ENCODE data around the gene GSTA5. TPM values are rescaled to one million over a fixed set of nuclear protein-coding genes. Genes with fewer than 3 reads are reported as not detected.
"Not testable (repeated sequence)": the region's sequence is repeated elsewhere in the genome, so short reads cannot be mapped to it uniquely, and the experiment has no call there.

GSTA5 gene
- total RNA-seq, 1 experiment from 2014 or later, result not detected

GRCh38 chr6:52868899-52869298 lies 28.3 kb upstream of the GSTA5 start:
- H3K4me3 ChIP-seq (replicated peaks in 1 of 2; ENCODE audit: low read depth in 1 of 2, low read length in 2 of 2), result not testable (repeated sequence)

GRCh38 chr6:52868240-52868639 lies 27.6 kb upstream of the GSTA5 start:
- ATAC-seq, result no peak
- Histone ChIP-seq H2AFZ (ENCODE audit: low read depth, low read length, poor library complexity, severe bottlenecking) (no peak overlapping the region), H3K27me3 (ENCODE audit: insufficient read depth, low read length) (no peaks in the 10 kb centered on the region; the same call in 1 of the 2 replicates), H3K4me2 (ENCODE audit: low read length) (no peak overlapping the region), H3K4me1 (ENCODE audit: control insufficient read depth in 1 of 2, insufficient read depth in 2 of 2, low read length in 2 of 2) (no peaks in the 10 kb centered on the region), H3K9me2 (ENCODE audit: insufficient read depth) (no peaks in the 10 kb centered on the region), H3K27ac (ENCODE audit: low read depth, low read length) (no peak overlapping the region), H3K4me3 (replicated peaks in 1 of 2; ENCODE audit: low read depth in 1 of 2, low read length in 2 of 2) (no peak overlapping the region), H3K79me2 (ENCODE audit: insufficient read depth, low read length) (no peaks in the 10 kb centered on the region), H3K9ac (ENCODE audit: low read length) (no peak overlapping the region), H3K36me3 (ENCODE audit: control insufficient read depth in 1 of 2, insufficient read depth in 2 of 2, low read length in 2 of 2) (no peaks in the 10 kb centered on the region), H4K20me1 (ENCODE audit: insufficient read depth) (no peaks in the 10 kb centered on the region), H3K9me3 (ENCODE audit: control insufficient read depth in 1 of 2, insufficient read depth in 1 of 2, low read depth in 1 of 2, low read length in 2 of 2) (no peaks in the 10 kb centered on the region)
- intact Hi-C loops (cut with micrococcal nuclease), result no loop called here
- CTCF ChIA-PET, result no interaction called here
- RAD21 ChIA-PET (ENCODE audit: low non-redundant PET in 1 of 2, low total read pairs in 2 of 2, uncharacterized antibody in 2 of 2, unreplicated experiment in 2 of 2), result no interaction called here
- TF ChIP-seq CTCF (IDR thresholded peaks at IDR 0.05 in 2 of 3, conservative IDR thresholded peaks at IDR 0.05 in 1 of 3; ENCODE audit: borderline replicate concordance in 1 of 3, insufficient read depth in 1 of 3, low read depth in 2 of 3, low read length in 2 of 3) (no peak), ELF1 (IDR thresholded peaks at IDR 0.05; ENCODE audit: borderline replicate concordance, low read depth) (no peak), EGR1 (IDR thresholded peaks at IDR 0.05; ENCODE audit: low read depth) (no peak), CBX3 (IDR thresholded peaks at IDR 0.05; ENCODE audit: low read depth) (no peak), FOSL1 (IDR thresholded peaks at IDR 0.05; ENCODE audit: low read depth) (no peak), SIN3A (IDR thresholded peaks at IDR 0.05; ENCODE audit: low read depth) (no peak), EZH2phosphoT487 (IDR thresholded peaks at IDR 0.05; ENCODE audit: borderline replicate concordance) (no peak), ZNF274 (IDR thresholded peaks at IDR 0.05; ENCODE audit: low read depth, low read length) (no peak), ZFX (IDR thresholded peaks at IDR 0.05) (no peak)
- BruUV-seq (replicated peaks), result no TSS peak
- no peak for DNase-seq (ENCODE audit: low read depth, low spot score)
- POLR2A ChIA-PET, result no interaction called here

More at GRCh38 chr6:52868899-52869298, 28.3 kb upstream of the GSTA5 start:
- H3K9me2 ChIP-seq (ENCODE audit: insufficient read depth); BruUV-seq (replicated peaks); H3K27me3 ChIP-seq (ENCODE audit: insufficient read depth, low read length); H3K4me1 ChIP-seq (ENCODE audit: control insufficient read depth in 1 of 2, insufficient read depth in 2 of 2, low read length in 2 of 2); H2AFZ ChIP-seq (ENCODE audit: low read depth, low read length, poor library complexity, severe bottlenecking); POLR2A ChIA-PET; H4K20me1 ChIP-seq (ENCODE audit: insufficient read depth); H3K9ac ChIP-seq (ENCODE audit: low read length); H3K4me2 ChIP-seq (ENCODE audit: low read length); H3K36me3 ChIP-seq (ENCODE audit: control insufficient read depth in 1 of 2, insufficient read depth in 2 of 2, low read length in 2 of 2); CTCF ChIA-PET; ATAC-seq; H3K79me2 ChIP-seq (ENCODE audit: insufficient read depth, low read length); intact Hi-C loops (cut with micrococcal nuclease); H3K9me3 ChIP-seq (ENCODE audit: control insufficient read depth in 1 of 2, insufficient read depth in 1 of 2, low read depth in 1 of 2, low read length in 2 of 2); RAD21 ChIA-PET (ENCODE audit: low non-redundant PET in 1 of 2, low total read pairs in 2 of 2, uncharacterized antibody in 2 of 2, unreplicated experiment in 2 of 2); H3K27ac ChIP-seq (ENCODE audit: low read depth, low read length); DNase-seq (ENCODE audit: low read depth, low spot score): not testable (repeated sequence)

- H3K4me2 ChIP-seq (ENCODE audit: low read length); intact Hi-C loops (cut with micrococcal nuclease); CTCF ChIA-PET: not testable (repeated sequence)
Observed at GRCh38 chr6:52861151-52861550, 20.5 kb upstream of the GSTA5 start.

More at GRCh38 chr6:52861151-52861550, 20.5 kb upstream of the GSTA5 start:
- H2AFZ ChIP-seq (ENCODE audit: low read depth, low read length, poor library complexity, severe bottlenecking); H3K27me3 ChIP-seq (ENCODE audit: insufficient read depth, low read length); H3K4me3 ChIP-seq (replicated peaks in 1 of 2; ENCODE audit: low read depth in 1 of 2, low read length in 2 of 2); BruUV-seq (replicated peaks); H3K36me3 ChIP-seq (ENCODE audit: control insufficient read depth in 1 of 2, insufficient read depth in 2 of 2, low read length in 2 of 2); DNase-seq (ENCODE audit: low read depth, low spot score); H3K9me2 ChIP-seq (ENCODE audit: insufficient read depth); H3K27ac ChIP-seq (ENCODE audit: low read depth, low read length); H3K79me2 ChIP-seq (ENCODE audit: insufficient read depth, low read length); H3K9ac ChIP-seq (ENCODE audit: low read length); H4K20me1 ChIP-seq (ENCODE audit: insufficient read depth); POLR2A ChIA-PET; RAD21 ChIA-PET (ENCODE audit: low non-redundant PET in 1 of 2, low total read pairs in 2 of 2, uncharacterized antibody in 2 of 2, unreplicated experiment in 2 of 2); H3K9me3 ChIP-seq (ENCODE audit: control insufficient read depth in 1 of 2, insufficient read depth in 1 of 2, low read depth in 1 of 2, low read length in 2 of 2); ATAC-seq; H3K4me1 ChIP-seq (ENCODE audit: control insufficient read depth in 1 of 2, insufficient read depth in 2 of 2, low read length in 2 of 2): not testable (repeated sequence)
